Activated gamma-delta T cell treated with anti-CD3 and anti-CD28 coated beads, Interleukin-2, amount 50 U/mL, for 16 hours (primary cell): ENCODE results near the gene PTS.
"Not testable (repeated sequence)": the region's sequence is repeated elsewhere in the genome, so short reads cannot be mapped to it uniquely, and the experiment has no call there.

Experiments
- DNase-seq: peaks from one replicate; pipeline ENCODE4 v3.0.0-alpha.2; 2020; ENCODE audit warnings: low read depth

The PTS gene

DNA sequence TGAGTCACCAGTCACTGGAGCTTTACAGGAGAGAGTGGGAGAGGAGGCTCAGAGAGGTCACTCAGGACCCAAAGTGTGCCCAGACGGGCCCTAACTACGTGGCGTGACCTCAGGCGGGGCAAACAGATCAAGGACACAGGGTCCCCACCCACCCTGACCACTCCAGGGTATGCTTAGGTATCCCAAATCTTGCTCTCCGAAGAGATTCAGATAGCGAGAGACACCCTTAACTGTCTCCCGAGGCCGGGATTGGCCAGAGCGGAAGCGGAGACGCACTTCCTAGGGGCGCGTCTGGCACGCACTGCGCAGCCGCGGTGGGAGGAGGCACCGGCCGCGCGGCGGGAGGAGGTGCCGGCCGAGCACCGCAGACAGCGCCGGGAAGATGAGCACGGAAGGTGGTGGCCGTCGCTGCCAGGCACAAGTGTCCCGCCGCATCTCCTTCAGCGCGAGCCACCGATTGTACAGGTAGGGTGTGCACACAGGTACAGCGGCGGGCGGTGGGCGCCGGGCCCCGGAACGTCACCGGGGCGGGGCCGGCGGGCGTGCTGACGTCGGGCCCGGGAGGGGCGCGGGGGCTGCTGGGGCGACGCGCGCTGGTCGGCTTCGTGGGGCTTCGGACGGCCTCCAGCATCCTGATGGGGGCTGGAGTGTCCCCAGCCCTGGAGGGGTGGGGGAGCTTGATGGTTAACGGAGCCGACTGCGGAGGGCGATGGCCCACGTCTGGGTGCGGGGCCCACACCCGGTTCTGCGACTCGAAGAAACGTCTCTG lies at the start of gene PTS:
Gene PTS, plus strand, starts transcription at position 367 of the 769 bp plus-strand sequence. Its CDS starts 16 bp downstream, at position 383.
- DNase-seq: peak; percentile 69

DNA sequence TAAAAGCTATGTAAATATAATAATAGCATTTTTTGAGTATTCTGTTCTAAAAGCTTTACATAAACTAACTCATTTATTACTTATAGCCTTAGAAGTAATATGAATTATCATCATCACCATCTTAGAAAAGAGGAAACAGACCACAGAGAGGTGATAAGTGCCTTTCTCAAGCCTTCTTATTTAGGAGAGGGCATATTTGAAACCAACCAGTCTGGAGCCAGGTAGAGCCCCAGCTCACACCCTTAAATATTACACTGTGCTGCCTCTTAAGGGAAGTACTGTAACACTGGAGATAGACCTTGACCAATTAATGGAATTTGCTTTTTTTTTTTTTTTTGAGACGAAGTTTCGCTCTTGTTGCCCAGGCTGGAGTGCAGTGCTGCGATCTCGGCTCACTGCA lies 48.6 kb upstream of the PTS start:
- DNase-seq: no peak

DNA sequence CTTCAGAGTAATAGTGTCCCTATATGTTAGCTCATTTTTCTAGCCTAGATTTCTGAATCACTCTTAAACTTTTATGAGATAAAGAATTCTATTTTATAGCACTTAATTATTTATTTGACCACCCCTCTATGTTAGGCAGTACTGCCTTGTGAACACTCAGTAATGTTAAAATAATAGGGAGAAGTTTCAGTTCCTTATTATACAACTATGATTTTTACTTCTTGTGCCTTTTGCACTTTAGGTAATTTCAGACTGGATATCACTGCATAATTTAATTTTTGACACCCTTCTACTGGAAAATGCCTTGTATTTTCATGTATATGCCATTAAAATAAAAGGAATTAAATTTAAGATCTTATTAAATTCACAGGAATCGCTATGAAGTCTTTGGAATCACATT lies 47.8 kb upstream of the PTS start:
- DNase-seq: no peak

DNA sequence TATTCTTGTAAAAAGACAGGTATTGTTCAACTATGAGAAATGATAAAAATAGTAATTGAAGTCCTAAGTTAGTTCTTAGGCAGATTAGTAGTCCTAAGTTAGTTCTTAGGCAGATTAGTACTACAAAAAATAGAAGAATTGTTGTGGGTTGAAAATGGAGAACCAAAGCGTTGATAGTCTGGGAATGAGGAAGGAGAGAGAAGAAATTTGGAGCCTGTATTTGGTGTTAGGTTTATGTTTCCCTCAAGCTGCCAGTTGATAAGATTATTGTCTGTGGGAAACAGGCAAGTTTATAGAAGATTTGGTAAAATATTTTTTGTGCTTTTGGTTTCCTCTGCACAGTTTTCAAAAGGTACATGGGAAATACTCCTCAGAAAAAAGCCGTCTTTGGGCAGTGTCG lies 47.3 kb upstream of the PTS start:
- no peak for DNase-seq

DNA sequence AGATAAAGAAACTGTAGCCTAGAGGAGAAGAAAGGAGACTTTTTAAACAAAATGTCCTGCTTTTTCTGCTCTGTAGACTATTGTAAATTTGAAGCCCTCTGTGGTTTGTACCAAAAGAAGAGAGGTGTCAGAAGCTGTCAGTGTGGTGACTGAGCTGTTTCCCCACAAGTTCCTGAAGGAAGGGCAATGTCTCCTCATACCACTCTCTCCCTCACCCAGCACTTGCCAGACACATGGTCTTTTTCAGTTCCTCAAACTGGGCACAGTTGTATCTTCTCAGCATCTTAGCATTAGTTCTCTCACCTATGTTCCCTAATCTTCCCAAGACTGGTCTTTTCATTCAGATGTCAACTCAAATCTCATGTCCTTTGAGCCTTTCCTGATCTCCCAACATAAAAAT lies 46.6 kb upstream of the PTS start:
- no peak for DNase-seq

DNA sequence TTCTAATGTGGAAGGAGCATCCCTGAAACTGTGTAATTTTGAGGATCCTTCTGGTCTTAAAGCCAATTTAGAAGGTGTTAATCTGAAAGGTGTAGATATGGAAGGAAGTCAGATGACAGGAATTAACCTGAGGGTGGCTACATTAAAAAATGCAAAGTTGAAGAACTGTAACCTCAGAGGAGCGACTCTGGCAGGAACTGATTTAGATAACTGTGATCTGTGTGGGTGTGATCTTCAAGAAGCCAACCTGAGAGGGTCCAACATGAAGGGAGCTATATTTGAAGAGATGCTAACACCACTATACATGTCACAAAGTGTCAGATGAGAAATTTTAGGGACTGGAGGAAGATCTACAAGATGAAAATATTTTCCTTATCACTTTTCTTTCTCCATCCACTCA lies 43.4 kb upstream of the PTS start:
- DNase-seq: no peak

DNA sequence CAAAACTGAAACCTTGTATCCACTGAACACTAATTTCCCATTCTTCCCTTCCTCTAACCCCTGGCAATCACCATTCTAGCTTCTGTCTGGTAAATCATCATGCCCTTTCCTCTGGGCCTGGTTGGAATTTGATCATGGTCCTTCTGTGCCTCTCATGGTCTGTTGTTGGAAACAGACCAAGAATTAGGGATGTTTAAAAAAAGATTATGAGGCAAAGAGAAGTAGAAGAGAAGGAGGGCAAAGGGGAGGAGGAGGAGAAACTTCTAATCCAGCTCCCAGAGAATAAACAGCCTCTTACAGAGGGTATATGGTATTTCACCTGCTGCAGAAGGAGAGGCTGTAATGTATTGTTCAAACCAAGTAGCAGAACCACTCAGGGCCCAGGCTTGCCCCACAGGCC lies 40.3 kb upstream of the PTS start:
- DNase-seq: no peak

DNA sequence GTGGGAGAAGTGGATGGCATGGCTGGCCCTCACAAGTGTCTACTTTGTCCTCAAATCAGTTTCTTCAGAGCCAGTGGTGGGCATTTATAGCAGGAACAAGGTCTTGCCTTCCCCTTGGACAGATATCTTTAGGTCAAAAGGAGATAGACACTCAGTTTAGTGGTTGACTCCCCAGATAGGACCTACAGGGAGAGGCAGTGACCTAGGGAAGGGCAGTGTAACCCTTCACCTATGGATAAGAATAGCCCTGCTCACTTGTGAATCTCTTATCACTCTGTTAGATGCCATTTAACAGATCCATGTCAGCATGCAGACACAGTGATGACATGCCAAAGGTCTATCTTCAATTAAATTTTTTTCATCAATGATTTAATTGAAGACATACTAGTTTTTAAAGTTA lies 39.9 kb upstream of the PTS start:
- DNase-seq: no peak

DNA sequence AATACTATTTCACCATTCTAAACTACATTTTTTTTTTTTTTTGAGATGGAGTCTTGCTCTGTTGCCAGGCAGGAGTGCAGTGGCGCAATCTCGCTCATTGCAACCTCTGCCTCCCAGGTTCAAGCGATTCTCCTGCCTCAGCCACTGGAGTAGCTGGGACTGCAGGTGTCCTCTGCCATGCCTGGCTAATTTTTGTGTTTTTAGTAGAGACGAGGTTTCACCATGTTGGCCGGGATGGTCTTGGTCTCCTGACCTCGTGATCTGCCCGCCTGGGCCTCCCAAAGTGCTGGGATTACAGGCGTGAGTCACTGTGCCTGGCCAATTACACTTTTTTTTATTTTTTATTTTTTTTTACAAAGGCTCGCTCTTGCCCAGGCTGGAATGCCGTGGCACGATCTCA lies 31.1 kb upstream of the PTS start:
- not testable (repeated sequence) for DNase-seq

DNA sequence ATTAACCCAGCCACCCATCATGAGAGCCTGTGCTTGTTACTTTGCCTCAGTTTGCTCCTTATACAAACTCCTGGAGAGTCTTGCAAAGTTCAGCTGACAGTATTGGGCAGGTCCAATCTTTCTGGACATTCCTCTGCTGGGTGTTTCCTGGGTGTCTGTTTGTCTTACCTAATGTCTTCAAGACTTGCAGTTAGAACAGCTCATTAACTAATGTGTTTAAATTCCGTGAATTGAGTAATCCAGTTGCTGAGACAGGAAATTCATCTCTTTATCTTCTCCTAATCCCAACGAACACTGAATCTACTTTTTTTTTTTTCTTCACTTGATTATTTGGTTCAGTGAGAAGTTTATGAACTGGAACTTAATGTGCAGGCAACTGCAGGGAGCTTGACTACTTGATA lies 30.3 kb upstream of the PTS start:
- no peak for DNase-seq

DNA sequence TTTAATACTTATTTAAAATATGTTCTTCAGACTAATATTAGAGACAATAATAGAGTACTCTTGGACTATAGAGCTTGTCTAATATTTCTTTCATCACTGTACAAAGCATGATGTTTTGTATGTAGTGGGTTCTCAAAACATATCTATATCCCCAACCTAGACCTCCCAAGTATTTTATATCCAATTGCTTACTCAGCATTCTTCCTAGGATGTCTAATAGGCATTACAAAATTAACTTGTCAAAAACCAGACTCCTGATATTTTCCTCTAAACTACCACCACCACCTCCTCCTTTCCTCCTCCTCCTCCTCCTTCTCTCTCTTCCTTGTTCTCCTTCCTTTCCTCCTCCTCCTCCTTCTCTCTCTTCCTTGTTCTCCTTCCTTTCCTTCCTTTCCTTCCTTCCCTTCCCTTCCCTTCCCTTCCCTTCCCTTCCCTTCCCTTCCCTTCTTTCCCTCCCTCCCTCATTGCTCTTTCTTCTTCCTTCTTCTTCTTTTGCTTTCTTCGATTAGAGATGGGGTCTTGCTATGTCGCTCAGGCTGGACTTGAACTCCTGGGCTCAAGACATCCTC lies 29.6 kb upstream of the PTS start:
- DNase-seq: no peak

DNA sequence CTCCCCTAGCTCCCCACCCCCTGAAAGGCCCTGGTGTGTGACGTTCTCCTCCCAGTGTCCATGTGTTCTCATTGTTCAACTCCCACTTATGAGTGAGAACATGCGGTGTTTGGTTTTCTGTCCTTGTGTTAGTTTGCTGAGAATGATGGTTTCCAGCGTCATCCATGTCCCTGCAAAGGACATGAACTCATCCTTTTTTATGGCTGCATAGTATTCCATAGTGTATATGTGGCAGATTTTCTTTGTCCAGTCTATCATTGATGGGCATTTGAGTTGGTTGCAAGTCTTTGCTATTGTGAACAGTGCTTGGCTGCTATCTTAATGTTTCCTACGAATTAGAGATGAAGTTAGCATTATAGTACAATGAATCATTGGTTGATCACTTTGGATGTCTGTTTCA lies 27.1 kb upstream of the PTS start:
- DNase-seq: not testable (repeated sequence)

DNA sequence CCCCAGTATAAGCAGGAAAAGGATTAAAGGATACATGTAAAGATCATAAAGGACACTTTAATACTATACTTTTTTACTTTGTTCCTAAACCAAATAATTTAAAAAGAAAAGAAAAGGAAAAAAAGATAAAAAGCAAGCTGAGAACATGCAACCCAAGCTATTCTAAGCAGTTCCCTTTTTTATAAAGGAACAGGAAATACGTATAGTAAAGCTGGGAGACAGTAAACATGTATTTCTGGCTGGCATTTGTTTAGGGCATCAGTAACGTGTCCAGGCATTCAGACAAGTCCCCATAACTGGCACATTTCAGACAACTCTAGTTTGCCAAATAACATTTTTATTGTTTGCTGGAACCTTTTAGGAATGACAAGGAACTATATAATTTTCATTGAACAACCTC lies 26.0 kb upstream of the PTS start:
- no peak for DNase-seq

DNA sequence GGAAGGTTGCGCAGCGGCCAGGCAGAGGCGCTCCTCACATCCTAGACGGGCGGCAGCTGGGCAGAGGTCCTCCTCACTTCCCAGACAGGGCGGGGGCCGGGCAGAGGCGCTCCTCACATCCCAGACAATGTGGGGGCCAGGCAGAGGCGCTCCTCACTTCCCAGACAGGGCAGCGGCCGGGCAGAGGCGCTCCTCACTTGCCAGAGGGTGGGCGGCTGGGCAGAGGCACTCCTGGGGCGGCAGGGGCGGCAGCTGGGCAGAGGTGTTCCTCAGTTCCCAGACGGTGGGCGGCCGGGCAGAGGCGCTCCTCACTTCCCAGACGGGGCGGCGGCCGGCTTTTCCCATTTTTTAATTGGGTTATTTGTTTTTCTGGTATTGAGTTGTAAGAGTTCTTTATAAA lies 20.2 kb upstream of the PTS start:
- DNase-seq: no peak

DNA sequence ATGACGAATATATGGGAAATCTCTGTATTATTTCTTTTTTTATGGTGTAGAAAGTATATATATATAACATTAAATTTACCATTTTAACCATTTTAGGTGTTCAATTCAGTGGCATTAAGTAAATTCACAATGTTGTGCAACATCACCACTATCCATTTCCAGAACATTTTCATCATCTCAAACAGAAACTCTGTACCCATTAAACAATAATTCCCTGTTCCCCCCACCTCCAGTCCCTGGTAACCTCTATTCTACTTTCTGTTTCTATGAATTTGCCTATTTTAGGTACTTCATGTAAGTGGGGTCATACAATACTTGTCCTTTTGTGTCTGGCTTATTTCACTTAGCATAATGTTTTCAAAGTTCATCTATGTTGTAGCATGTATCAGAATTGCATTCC lies 15.3 kb upstream of the PTS start:
- DNase-seq: no peak

DNA sequence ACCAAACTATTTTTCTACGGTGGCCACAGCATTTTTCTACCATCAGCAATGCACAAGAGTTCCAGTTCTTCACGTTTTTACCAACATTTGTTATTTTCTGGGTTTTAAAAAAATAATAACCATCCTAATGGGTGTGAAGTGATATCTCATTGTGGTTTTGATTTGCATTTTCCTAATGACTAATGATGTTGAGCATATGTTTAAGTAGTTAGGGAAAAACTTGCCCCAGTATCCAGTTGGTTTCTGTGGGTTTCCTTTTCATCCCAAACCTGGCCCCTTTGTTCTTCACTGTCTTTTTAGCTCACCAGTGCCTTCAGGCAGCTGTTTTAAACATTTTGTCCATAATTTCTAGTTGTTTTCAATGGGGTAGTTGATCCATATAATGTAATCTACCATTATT lies 14.7 kb upstream of the PTS start:
- DNase-seq: no peak

DNA sequence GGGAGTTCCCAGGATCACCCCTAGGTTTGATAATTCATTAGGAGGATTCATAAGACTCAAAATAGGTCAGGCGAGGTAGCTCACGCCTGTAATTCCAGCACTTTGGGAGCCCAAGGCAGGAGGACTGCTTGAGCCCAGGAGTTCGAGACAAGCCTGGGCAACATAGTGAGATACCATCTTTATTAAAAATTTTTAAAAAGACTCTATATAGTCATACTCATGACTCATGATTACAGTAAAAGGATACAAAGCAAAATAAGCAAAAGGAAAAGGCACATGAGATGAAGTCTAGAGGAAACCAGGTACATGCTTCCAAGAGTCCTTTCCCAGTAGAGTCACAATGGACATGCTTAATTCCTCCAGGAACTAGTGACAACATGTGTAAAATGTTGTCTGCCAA lies 13.9 kb upstream of the PTS start:
- no peak for DNase-seq

DNA sequence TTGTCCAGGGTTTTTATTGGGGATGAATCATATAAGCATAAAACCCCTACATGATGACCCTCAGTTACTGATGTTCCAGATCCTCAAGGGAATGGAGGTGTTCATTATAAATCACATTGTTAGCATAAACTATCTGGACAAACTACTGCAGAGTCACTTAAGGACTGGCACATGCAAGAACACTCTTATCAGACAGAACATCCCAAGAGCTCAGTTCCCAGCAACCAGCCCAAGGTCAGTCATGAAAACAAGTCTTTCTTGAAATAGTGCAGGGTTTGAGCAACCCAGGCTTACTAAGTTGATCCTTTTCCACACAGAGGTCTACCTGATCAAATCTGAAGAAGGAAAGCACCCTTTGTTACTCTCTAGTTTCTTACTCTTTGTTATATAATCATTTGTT lies 13.5 kb upstream of the PTS start:
- no peak for DNase-seq

DNA sequence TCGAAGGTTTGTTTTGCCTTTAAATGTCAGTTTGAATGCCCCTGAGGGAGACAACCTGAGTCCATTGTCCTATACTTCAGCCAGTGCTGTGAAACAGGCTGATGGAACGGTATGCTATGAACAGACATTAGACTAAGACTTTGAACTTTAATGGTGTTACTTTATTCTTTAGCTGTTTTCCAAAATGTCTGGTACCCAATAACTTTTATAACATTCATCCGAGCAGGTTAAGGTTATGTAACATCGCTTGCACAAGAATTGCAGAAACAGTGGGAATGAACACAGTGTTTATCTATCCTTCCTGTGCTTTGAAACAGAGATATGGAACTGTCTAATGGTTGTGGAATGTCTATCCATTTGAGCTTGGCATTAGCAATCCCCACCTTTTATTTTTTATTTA lies 12.5 kb upstream of the PTS start:
- DNase-seq: no peak

DNA sequence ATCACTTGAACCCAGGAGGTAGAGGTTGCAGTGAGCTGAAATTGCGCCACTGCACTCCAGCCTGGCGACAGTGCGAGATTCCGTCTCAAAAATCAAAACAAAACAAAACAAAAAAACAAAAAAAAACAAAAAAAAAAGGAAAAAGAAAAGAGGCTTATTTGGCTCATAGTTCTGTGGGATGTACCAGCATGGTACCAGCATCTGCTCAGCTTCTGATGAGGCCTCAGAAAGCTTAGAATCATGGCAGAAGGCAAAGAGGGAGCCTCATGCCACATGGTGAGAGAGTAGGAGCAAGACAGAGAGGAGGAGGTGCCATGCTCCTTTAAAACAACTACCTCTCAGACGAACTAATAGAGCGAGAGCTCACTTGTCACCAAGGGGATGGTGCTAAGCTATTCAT lies 10.6 kb upstream of the PTS start:
- no peak for DNase-seq

DNA sequence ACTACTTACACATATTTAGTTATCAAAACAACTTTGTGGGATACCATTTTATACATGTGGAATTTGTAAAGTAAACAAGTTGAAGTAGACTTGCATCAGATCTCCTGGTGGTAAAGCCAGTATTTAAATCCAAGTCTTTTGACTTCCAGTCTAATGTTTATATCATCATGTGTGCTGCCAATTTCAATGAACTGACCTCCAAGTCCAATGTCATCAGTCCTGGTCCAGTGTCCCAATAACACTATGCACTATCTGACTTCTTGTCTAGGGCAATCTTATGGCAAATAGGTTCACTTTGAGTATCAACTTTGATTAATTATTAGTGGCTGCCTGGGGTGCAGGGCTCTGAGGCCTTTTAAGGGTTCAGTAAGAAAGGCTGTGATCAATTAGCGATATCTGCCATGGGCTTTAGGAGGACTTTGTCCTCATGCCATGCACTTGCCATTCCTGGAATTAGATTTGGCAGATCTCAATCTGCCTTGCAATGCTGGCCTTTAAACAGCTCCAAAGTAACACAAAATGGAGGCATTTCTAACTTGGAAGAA lies 9.6 kb upstream of the PTS start:
- no peak for DNase-seq

DNA sequence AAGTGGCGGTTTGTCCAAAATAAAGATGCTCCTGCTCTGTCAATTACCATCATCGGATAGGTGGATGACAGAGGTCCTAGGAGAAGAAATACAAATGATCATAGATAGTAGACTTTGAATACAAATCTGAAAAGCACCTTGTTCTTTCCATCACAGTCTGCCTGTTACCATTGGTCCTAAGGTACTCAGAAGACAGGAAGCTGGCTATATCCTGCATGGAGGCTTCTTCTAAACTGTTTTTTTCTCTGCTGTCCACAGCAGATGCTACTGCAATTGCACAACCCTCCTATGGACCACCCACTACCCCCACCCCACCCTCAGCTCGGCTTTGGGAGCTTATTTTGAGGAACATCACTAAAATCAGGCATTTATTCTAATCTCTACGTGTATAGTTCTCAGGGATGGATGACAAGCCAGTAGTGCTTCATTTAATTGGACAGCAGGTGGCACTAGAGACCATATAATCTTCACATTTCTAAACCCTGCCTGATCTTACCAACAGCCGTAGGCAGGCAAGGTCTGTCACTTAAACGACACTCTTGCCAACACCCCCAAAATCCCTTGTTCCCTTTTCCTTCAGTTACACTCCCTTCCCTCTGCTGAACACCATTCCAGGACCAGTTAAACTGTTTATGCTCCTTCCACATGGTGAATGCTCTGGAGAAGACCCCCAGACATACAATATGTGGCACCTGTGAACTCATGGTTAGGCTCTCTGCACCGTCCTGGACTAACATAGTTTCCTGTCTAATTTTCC lies 6.6 kb upstream of the PTS start:
- peak; percentile 11 for DNase-seq

DNA sequence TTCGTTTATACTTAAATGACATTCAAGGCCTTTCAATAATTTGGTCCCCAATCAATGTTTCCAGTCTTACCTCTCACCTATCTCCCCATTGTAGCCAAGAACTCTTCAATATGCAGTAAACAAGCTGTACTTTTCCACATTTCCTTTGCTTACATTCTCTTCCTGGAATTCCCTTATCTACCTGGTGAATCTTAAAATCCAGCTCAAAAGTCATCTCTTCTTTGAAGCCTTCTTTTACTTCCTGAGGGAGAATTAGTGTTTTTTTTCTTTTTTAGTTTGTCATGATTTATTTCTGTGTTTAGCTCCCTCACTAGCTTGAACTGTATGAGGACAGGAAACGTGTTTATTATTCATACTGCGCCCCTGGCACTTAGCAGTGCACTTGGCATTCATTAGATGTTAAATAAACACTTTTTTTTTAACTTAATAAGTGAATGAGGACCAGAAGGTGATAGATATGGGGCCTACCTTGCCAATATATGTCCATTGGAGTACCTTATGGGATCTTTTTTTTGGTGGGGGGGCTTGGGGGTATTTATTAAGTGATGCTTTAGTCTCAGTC lies 4.9 kb upstream of the PTS start:
- no peak for DNase-seq
